GM12878 (cell line): ENCODE measurements around the gene SGCD. TPM values are rescaled to one million over a fixed set of nuclear protein-coding genes. Genes with fewer than 3 reads are reported as not detected.

Source experiments
- ATAC-seq: fragments of 200-7000 bp; cut with Tn5 transposase; 3 replicates; pipeline ENCODE4 v1.9.1; 2020; ENCODE audit warnings: mild to moderate bottlenecking, moderate library complexity
- BruUV-seq: library from RNA; stranded (reverse); fragments of 400-500 nt; replicated peaks from 2 replicates; lab custom pipeline; 2021; lab: Mats Ljungman, UMichigan
- CTCF ChIA-PET: fragments of 300-600 bp; sonication (Branson Sonifier 250); formaldehyde crosslinking; extraction: SDS; loops from one replicate; lab custom pipeline; 2021; ENCODE audit warnings: inconsistent platforms; lab: Yijun Ruan, JAX
- POLR2A ChIA-PET: fragments of 350-600 bp; formaldehyde crosslinking; extraction: SDS; loops from one replicate; lab custom pipeline; 2021; ENCODE audit warnings: inconsistent platforms; lab: Charles Lee
- RAD21 ChIA-PET: fragments of 300-600 bp; sonication (Branson Sonifier 250); formaldehyde crosslinking; loops from one replicate; lab custom pipeline; 2023; ENCODE audit warnings: antibody characterized with exemption; ENCODE audit not compliant: unreplicated experiment; lab: Charles Lee
- SMC1A ChIA-PET: fragments of 300-600 bp; sonication (Branson Sonifier 250); formaldehyde crosslinking; loops from one replicate; lab custom pipeline; 2023; ENCODE audit not compliant: unreplicated experiment, uncharacterized antibody; lab: Charles Lee
- DNase-seq: peaks from one replicate; pipeline ENCODE4 v3.0.0-alpha.2; 2011; ENCODE audit warnings: low read depth, low spot score
- FAIRE-seq: peaks from 3 replicates; lab custom pipeline; 2011; peaks lifted over from hg19 to GRCh38; lab: Jason Lieb, UNC
- H2AFZ ChIP-seq: 2 replicates; pipeline ENCODE4 v1.6.0; 2011; ENCODE audit warnings: low read depth, low read length, control low read depth; ENCODE audit not compliant: control insufficient read depth
- H3K27ac ChIP-seq: 2 replicates; pipeline ENCODE4 v1.5.1; 2011; ENCODE audit warnings: control low read depth; ENCODE audit not compliant: control insufficient read depth, insufficient read depth
- H3K27me3 ChIP-seq, 2 experiments: replicated peaks in 1 of 2; 2 replicates each; pipeline versions ENCODE4 v1.6.0 to v1.6.1; 2011; ENCODE audit warnings: low read length in 1 of 2; ENCODE audit not compliant: control insufficient read depth in 2 of 2, insufficient read depth in 2 of 2
- H3K36me3 ChIP-seq, 2 experiments: 2 replicates each; pipeline ENCODE4 v1.5.1; 2011; ENCODE audit warnings: low read length in 1 of 2; ENCODE audit not compliant: control insufficient read depth in 2 of 2, insufficient read depth in 2 of 2
- H3K4me1 ChIP-seq: 2 replicates; pipeline ENCODE4 v1.6.1; 2011; ENCODE audit warnings: mild to moderate bottlenecking, low read length, moderate library complexity, mixed read lengths; ENCODE audit not compliant: control insufficient read depth, insufficient read depth
- H3K4me2 ChIP-seq: 2 replicates; pipeline ENCODE4 v1.6.0; 2011; ENCODE audit warnings: control low read depth; ENCODE audit not compliant: control insufficient read depth, insufficient read depth
- H3K4me3 ChIP-seq: fragments of 200-600 bp; sonication (generic); 2 replicates; pipeline ENCODE4 v1.5.1; 2016
- H3K79me2 ChIP-seq: 2 replicates; pipeline ENCODE4 v1.6.0; 2011; ENCODE audit warnings: low read length; ENCODE audit not compliant: control insufficient read depth, insufficient read depth
- H3K9ac ChIP-seq: 2 replicates; pipeline ENCODE4 v1.8.0; 2011; ENCODE audit warnings: low read length, control low read depth, mixed read lengths; ENCODE audit not compliant: control insufficient read depth, insufficient read depth
- H3K9me3 ChIP-seq: replicated peaks from 3 replicates; pipeline ENCODE4 v1.5.1; 2011; ENCODE audit warnings: mild to moderate bottlenecking, low read length; ENCODE audit not compliant: control insufficient read depth, insufficient read depth
- H4K20me1 ChIP-seq: 2 replicates; pipeline ENCODE4 v1.6.0; 2011; ENCODE audit not compliant: control insufficient read depth, insufficient read depth
- ETV6 ChIP-seq, 2 experiments: fragments of 450-650 bp in 1 of 2; IDR thresholded peaks in 1 of 2; conservative IDR thresholded peaks in 1 of 2; 2 replicates each; pipeline ENCODE4 v1.6.1; 2014; ENCODE audit warnings: antibody characterized with exemption in 1 of 2, borderline replicate concordance in 1 of 2, low read depth in 1 of 2, mild to moderate bottlenecking in 1 of 2, moderate library complexity in 1 of 2
- SMAD1 ChIP-seq: fragments of 450-650 bp; IDR thresholded peaks from 2 replicates; pipeline ENCODE4 v1.6.1; 2018; ENCODE audit warnings: mild to moderate bottlenecking, low read depth; ENCODE audit not compliant: partially characterized antibody
- TARDBP ChIP-seq: IDR thresholded peaks from 2 replicates; pipeline ENCODE4 v1.6.1; 2016; ENCODE audit warnings: borderline replicate concordance
- ZNF274 ChIP-seq: IDR thresholded peaks from one replicate; pipeline ENCODE4 v1.8.0; 2011; ENCODE audit not compliant: insufficient read length, insufficient read depth
- in situ Hi-C: fragments of 300-500 bp; cut with MboI; formaldehyde crosslinking; loops from 9 replicates; pipeline ENCODE4 v1.14.3; 2018; ENCODE audit warnings: mixed read lengths
- intact Hi-C: fragments of 100-400 bp; cut with micrococcal nuclease; formaldehyde crosslinking; loops from one replicate; pipeline ENCODE4 v1.14.2; 2022; ENCODE audit not compliant: unreplicated experiment
- polyA plus RNA-seq, 11 experiments: library from polyadenylated mRNA; depleted of rRNA in 4 of 11; unstranded in 6 of 11; stranded (reverse) in 5 of 11; fragments of >200 nt; fragmentation: Nextera tagmentation in 4 of 11; fragmentation: Illumina TruSeq in 1 of 11; extraction: Ambion mirVana in 4 of 11; extraction: Trizol in 1 of 11; gene quantifications; 1 replicate in 1 of 11; 2 replicates in 10 of 11; pipeline versions ENCODE4 v1.2.1 to v1.2.3, GENCODE V29; 2011 to 2016; ENCODE audit warnings: inconsistent platforms in 2 of 11, missing spikeins in 2 of 11, low read depth in 1 of 11
- total RNA-seq, 4 experiments: library from RNA; depleted of rRNA in 3 of 4; stranded (reverse); fragments of >200 nt in 3 of 4; fragmentation: Illumina TruSeq in 1 of 4; extraction: Trizol in 1 of 4; gene quantifications; 2 replicates each; pipeline versions ENCODE4 v1.2.1 to v1.2.3, GENCODE V29; 2013 to 2021
- TF ChIP-seq, protein P1 (sequence below): fragments of 450-650 bp; IDR thresholded peaks from 2 replicates; pipeline ENCODE4 v1.6.1; 2018; ENCODE audit warnings: mild to moderate bottlenecking, low read depth, moderate library complexity; ENCODE audit not compliant: partially characterized antibody
- TF ChIP-seq, protein P2 (sequence below): fragments of 450-650 bp; IDR thresholded peaks from 2 replicates; pipeline ENCODE4 v1.6.1; 2017; ENCODE audit warnings: mild to moderate bottlenecking, moderate library complexity

The SGCD gene
- total and polyA plus RNA-seq, 10 of the 15 experiments (the other 5 are each of a cell fraction or from before 2014, with no cell fraction given), result 0.06 TPM; not detected in 9

DNA sequence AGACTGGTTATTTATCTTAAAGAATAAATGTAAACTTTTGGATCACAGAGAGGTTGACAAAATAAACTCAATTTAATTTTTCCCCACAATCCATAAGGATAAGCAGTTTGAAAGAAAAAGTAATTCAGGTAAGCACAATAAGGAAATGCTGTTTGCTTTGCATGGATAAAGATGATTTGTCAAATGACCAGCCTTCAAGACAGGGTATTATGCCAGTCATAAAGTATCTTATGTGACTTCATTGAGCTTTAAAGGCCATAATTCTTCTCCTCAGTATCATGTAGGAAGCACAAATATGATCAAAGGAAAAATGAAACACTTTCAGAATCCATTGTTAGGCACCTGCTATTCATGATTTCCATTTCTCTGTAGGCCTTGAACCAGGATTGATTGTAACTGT lies 342.5 kb downstream of the SGCD start:
- no peak for FAIRE-seq
- ChIA-PET SMC1A (interaction anchor here (1.5 kb wide), 1 partner anchor 155 kb away, joined by 4 read pairs; no protein-coding TSS in a partner anchor), CTCF (no interaction called here), RAD21 (interaction anchor here (1.0 kb wide), 1 partner anchor 469 kb away, joined by 3 read pairs; no protein-coding TSS in a partner anchor), POLR2A (interaction anchor here (0.5 kb wide), 1 partner anchor 361 kb away, joined by 3 read pairs; no protein-coding TSS in a partner anchor)
- H3K4me1 ChIP-seq, result no peaks in the 10 kb centered on the region
- no peak for TF ChIP-seq TARDBP
- TF ChIP-seq, protein P1, sequence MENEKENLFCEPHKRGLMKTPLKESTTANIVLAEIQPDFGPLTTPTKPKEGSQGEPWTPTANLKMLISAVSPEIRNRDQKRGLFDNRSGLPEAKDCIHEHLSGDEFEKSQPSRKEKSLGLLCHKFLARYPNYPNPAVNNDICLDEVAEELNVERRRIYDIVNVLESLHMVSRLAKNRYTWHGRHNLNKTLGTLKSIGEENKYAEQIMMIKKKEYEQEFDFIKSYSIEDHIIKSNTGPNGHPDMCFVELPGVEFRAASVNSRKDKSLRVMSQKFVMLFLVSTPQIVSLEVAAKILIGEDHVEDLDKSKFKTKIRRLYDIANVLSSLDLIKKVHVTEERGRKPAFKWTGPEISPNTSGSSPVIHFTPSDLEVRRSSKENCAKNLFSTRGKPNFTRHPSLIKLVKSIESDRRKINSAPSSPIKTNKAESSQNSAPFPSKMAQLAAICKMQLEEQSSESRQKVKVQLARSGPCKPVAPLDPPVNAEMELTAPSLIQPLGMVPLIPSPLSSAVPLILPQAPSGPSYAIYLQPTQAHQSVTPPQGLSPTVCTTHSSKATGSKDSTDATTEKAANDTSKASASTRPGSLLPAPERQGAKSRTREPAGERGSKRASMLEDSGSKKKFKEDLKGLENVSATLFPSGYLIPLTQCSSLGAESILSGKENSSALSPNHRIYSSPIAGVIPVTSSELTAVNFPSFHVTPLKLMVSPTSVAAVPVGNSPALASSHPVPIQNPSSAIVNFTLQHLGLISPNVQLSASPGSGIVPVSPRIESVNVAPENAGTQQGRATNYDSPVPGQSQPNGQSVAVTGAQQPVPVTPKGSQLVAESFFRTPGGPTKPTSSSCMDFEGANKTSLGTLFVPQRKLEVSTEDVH, result no peak
- no peak for TF ChIP-seq ETV6 (conservative IDR thresholded peaks at IDR 0.05 in 1 of 2, IDR thresholded peaks at IDR 0.05 in 1 of 2; ENCODE audit: borderline replicate concordance in 1 of 2, low read depth in 1 of 2)
- TF ChIP-seq ZNF274, result no peak
- TF ChIP-seq, protein P2, sequence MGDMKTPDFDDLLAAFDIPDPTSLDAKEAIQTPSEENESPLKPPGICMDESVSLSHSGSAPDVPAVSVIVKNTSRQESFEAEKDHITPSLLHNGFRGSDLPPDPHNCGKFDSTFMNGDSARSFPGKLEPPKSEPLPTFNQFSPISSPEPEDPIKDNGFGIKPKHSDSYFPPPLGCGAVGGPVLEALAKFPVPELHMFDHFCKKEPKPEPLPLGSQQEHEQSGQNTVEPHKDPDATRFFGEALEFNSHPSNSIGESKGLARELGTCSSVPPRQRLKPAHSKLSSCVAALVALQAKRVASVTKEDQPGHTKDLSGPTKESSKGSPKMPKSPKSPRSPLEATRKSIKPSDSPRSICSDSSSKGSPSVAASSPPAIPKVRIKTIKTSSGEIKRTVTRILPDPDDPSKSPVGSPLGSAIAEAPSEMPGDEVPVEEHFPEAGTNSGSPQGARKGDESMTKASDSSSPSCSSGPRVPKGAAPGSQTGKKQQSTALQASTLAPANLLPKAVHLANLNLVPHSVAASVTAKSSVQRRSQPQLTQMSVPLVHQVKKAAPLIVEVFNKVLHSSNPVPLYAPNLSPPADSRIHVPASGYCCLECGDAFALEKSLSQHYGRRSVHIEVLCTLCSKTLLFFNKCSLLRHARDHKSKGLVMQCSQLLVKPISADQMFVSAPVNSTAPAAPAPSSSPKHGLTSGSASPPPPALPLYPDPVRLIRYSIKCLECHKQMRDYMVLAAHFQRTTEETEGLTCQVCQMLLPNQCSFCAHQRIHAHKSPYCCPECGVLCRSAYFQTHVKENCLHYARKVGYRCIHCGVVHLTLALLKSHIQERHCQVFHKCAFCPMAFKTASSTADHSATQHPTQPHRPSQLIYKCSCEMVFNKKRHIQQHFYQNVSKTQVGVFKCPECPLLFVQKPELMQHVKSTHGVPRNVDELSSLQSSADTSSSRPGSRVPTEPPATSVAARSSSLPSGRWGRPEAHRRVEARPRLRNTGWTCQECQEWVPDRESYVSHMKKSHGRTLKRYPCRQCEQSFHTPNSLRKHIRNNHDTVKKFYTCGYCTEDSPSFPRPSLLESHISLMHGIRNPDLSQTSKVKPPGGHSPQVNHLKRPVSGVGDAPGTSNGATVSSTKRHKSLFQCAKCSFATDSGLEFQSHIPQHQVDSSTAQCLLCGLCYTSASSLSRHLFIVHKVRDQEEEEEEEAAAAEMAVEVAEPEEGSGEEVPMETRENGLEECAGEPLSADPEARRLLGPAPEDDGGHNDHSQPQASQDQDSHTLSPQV, result no peak
- TF ChIP-seq SMAD1, result no peak
- H3K4me3 ChIP-seq, result no peak overlapping the region
- H4K20me1 ChIP-seq, result no peaks in the 10 kb centered on the region
- H2AFZ ChIP-seq, result no peak overlapping the region
- intact Hi-C loops, result loop anchor here (2.0 to 5.0 kb wide), 2 partner anchors 265 to 463 kb away; no protein-coding TSS in a partner anchor
- no peak overlapping the region for H3K27ac ChIP-seq
- no peaks in the 10 kb centered on the region for H3K9me3 ChIP-seq
- peaks cover 0 to 1% of the 10 kb centered on the region in 2 experiments; a peak in 2 of 4 replicates for H3K27me3 ChIP-seq
- H3K36me3 ChIP-seq, result no peaks in the 10 kb centered on the region
- H3K4me2 ChIP-seq, result no peak overlapping the region
- in situ Hi-C loops, result loop anchor here (10.0 kb wide), 1 partner anchor 455 kb away; no protein-coding TSS in a partner anchor
- no peak for ATAC-seq
- no peak for DNase-seq
- BruUV-seq, result no TSS peak
- H3K9ac ChIP-seq, result no peak overlapping the region
- H3K79me2 ChIP-seq, result no peaks in the 10 kb centered on the region
